ENCODE data around the gene ENTR1. TPM values are rescaled to one million over a fixed set of nuclear protein-coding genes. Genes with fewer than 3 reads are reported as not detected.

Gene ENTR1
- total and polyA plus RNA-seq, 4 donors = 25.5 to 48.4 (median 37.7) TPM

DNA sequence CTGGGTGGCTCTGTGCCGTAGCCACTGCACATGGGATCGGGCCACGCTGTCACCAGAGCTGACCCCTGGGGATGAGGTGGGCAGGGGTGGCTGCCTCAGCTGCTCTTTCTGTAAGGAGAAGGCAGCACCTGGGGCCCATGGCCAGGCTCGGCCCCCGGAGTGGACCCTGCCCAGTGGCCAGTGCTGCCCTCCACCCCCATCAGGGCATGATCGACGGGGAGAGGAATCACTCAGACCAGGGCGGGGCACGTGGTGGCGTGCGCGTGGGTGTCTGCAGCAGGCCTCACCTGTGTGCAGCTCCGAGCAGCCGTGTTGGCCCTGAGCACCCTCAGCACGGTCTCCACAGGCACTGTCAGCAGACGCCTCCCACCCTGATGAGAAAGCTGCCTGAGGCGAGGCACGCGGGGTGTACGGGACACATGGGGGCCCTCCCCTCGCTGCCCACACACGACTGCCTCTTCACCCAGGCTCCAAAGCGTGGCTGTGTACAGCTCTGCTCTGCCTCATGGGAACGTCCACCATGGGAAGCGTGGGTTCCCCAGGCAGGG, 28.4 kb downstream of the ENTR1 start:
- H3K27me3 ChIP-seq (ENCODE audit: control insufficient read depth in 3 of 3, insufficient read depth in 3 of 3, low read length in 2 of 3) = no peaks in the 10 kb centered on the region
- DNase-seq (no peak), ATAC-seq (ENCODE audit: insufficient read depth, low FRiP score) (no peak)
- H3K9me3 ChIP-seq (ENCODE audit: control insufficient read depth in 4 of 4, insufficient read depth in 3 of 4, low read length in 3 of 4) = no peaks in the 10 kb centered on the region
- H3K4me1 ChIP-seq (ENCODE audit: control insufficient read depth in 5 of 5, insufficient read depth in 5 of 5, low read length in 5 of 5) = no peaks in the 10 kb centered on the region
- WGBS, 2 donors = 93 to 98% methylated on average over 25 of the region's 25 CpGs
- TF ChIP-seq, protein P1, sequence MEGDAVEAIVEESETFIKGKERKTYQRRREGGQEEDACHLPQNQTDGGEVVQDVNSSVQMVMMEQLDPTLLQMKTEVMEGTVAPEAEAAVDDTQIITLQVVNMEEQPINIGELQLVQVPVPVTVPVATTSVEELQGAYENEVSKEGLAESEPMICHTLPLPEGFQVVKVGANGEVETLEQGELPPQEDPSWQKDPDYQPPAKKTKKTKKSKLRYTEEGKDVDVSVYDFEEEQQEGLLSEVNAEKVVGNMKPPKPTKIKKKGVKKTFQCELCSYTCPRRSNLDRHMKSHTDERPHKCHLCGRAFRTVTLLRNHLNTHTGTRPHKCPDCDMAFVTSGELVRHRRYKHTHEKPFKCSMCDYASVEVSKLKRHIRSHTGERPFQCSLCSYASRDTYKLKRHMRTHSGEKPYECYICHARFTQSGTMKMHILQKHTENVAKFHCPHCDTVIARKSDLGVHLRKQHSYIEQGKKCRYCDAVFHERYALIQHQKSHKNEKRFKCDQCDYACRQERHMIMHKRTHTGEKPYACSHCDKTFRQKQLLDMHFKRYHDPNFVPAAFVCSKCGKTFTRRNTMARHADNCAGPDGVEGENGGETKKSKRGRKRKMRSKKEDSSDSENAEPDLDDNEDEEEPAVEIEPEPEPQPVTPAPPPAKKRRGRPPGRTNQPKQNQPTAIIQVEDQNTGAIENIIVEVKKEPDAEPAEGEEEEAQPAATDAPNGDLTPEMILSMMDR (IDR thresholded peaks at IDR 0.05; ENCODE audit: control extremely low read depth, extremely low read depth) = no peak
- no peak overlapping the region for H3K4me3 ChIP-seq
- no peak overlapping the region for H3K27ac ChIP-seq (ENCODE audit: low read depth in 1 of 2, low read length in 1 of 2)
- no peak overlapping the region for H3K9ac ChIP-seq (ENCODE audit: insufficient read depth in 1 of 2, low read length in 2 of 2)
- H3K36me3 ChIP-seq (ENCODE audit: control insufficient read depth in 4 of 4, insufficient read depth in 4 of 4, low read length in 4 of 4) = peaks cover 3 to 64% (median 18%) of the 10 kb centered on the region in 4 donors

DNA sequence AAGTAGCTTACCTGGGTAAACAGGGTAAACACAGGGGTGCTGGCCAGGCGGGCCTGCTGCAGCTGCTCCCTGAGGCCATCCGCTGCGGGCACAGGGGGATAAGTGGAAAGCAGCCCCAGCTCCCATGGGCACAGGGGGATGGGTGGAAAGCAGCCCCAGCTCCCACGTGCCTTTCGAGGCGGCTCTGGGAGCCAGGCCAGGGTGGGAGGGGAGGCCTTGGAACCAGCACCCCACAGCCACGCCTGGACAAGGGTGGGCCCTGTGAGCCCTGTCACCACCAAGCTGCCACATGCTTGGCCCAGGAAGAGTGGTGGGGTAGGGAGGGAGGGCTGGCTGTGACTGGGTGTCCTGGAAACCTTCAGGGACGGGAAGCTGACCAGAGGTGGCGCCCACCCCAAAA, 29.1 kb downstream of the ENTR1 start:
- Histone ChIP-seq H3K27ac (ENCODE audit: low read depth in 1 of 2, low read length in 1 of 2) (no peak overlapping the region), H3K4me3 (no peak overlapping the region), H3K9me3 (ENCODE audit: control insufficient read depth in 4 of 4, insufficient read depth in 3 of 4, low read length in 3 of 4) (no peaks in the 10 kb centered on the region), H3K27me3 (ENCODE audit: control insufficient read depth in 3 of 3, insufficient read depth in 3 of 3, low read length in 2 of 3) (no peaks in the 10 kb centered on the region), H3K4me1 (ENCODE audit: control insufficient read depth in 5 of 5, insufficient read depth in 5 of 5, low read length in 5 of 5) (peaks cover 0 to 3% (median 0%) of the 10 kb centered on the region in 5 donors), H3K9ac (ENCODE audit: insufficient read depth in 1 of 2, low read length in 2 of 2) (no peak overlapping the region), H3K36me3 (ENCODE audit: control insufficient read depth in 4 of 4, insufficient read depth in 4 of 4, low read length in 4 of 4) (peaks cover 3 to 63% (median 18%) of the 10 kb centered on the region in 4 donors)
- no peak for ATAC-seq (ENCODE audit: insufficient read depth, low FRiP score)
- TF ChIP-seq, protein P1 (IDR thresholded peaks at IDR 0.05; ENCODE audit: control extremely low read depth, extremely low read depth) = no peak
- DNase-seq = no peak
- 94 to 97% methylated on average over 9 of the region's 9 CpGs for WGBS, 2 donors

DNA sequence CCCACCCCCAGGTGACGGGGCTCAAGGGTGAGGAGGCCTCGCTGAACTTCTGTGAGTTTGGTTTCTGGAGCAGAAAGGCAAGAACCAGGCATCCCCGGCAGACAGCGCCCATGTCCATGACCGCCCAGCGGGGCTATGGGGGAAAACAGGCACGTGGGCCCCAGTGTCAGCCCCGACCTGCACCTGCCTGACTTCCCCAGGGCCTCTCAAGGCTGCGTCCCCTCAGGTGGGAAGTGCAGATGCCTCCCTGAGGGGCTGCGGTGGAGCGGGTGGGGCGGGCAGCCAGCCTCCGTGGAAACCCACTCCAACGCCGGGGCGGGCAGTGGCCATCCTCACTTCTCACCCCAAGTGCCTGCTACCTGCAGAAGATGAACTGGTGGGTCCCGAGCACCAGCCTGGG, 30.0 kb downstream of the ENTR1 start:
- ATAC-seq (ENCODE audit: insufficient read depth, low FRiP score) (no peak), DNase-seq (no peak)
- Histone ChIP-seq H3K9me3 (ENCODE audit: control insufficient read depth in 4 of 4, insufficient read depth in 3 of 4, low read length in 3 of 4) (no peaks in the 10 kb centered on the region), H3K4me3 (no peak overlapping the region), H3K27ac (ENCODE audit: low read depth in 1 of 2, low read length in 1 of 2) (no peak overlapping the region), H3K36me3 (ENCODE audit: control insufficient read depth in 4 of 4, insufficient read depth in 4 of 4, low read length in 4 of 4) (peaks cover 3 to 63% (median 14%) of the 10 kb centered on the region in 4 donors), H3K4me1 (ENCODE audit: control insufficient read depth in 5 of 5, insufficient read depth in 5 of 5, low read length in 5 of 5) (peaks cover 0 to 3% (median 0%) of the 10 kb centered on the region in 5 donors), H3K27me3 (ENCODE audit: control insufficient read depth in 3 of 3, insufficient read depth in 3 of 3, low read length in 2 of 3) (no peaks in the 10 kb centered on the region), H3K9ac (ENCODE audit: insufficient read depth in 1 of 2, low read length in 2 of 2) (no peak overlapping the region)
- 95% methylated on average over 17 of the region's 17 CpGs for WGBS, 2 donors
- TF ChIP-seq, protein P1 (IDR thresholded peaks at IDR 0.05; ENCODE audit: control extremely low read depth, extremely low read depth) = no peak

DNA sequence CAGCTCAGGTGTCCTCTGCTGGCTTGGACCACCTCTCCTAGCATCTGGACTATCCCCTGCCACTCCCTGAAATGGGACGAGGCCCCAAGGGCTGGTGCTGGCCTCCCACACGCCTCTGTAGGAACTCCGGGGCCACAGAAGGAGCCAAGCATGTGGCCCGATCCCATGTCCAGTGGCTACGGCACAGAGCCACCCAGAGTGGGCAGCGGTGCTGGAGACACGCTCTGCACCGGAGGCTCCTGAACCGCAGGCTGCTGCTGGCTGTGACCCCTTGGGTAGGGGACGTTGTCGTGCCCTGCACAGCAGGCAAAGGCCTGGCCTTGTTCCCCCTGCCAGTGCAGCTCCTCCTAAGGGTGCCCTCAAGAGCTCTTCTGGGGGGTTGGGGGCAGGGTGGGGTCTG, 30.5 kb downstream of the ENTR1 start:
- ATAC-seq (ENCODE audit: insufficient read depth, low FRiP score) (no peak), DNase-seq (no peak)
- WGBS, 2 donors = 91 to 94% methylated on average over 9 to 11 of the region's 11 CpGs
- Histone ChIP-seq H3K27ac (ENCODE audit: low read depth in 1 of 2, low read length in 1 of 2) (no peak overlapping the region), H3K4me3 (no peak overlapping the region), H3K4me1 (ENCODE audit: control insufficient read depth in 5 of 5, insufficient read depth in 5 of 5, low read length in 5 of 5) (peaks cover 0 to 3% (median 0%) of the 10 kb centered on the region in 5 donors), H3K9me3 (ENCODE audit: control insufficient read depth in 4 of 4, insufficient read depth in 3 of 4, low read length in 3 of 4) (no peaks in the 10 kb centered on the region), H3K27me3 (ENCODE audit: control insufficient read depth in 3 of 3, insufficient read depth in 3 of 3, low read length in 2 of 3) (no peaks in the 10 kb centered on the region), H3K9ac (ENCODE audit: insufficient read depth in 1 of 2, low read length in 2 of 2) (no peak overlapping the region), H3K36me3 (ENCODE audit: control insufficient read depth in 4 of 4, insufficient read depth in 4 of 4, low read length in 4 of 4) (peaks cover 3 to 63% (median 12%) of the 10 kb centered on the region in 4 donors)
- TF ChIP-seq, protein P1 (IDR thresholded peaks at IDR 0.05; ENCODE audit: control extremely low read depth, extremely low read depth) = no peak

Data from lung (tissue), 12 donors.